Karpas-422 (cell line): ENCODE measurements around the gene KIF25. TPM values are rescaled to one million over a fixed set of nuclear protein-coding genes. Genes with fewer than 3 reads are reported as not detected.
"Not testable (repeated sequence)": the region's sequence is repeated elsewhere in the genome, so short reads cannot be mapped to it uniquely, and the experiment has no call there.

Experiments
- DNase-seq: peaks from one replicate; pipeline ENCODE4 v3.0.0-alpha.2; 2015
- H2AFZ ChIP-seq: fragments of 200-600 bp; sonication (generic); 2 replicates; pipeline ENCODE4 v1.6.1; 2014; ENCODE audit warnings: antibody characterized with exemption, low read length, mixed read lengths
- H3K27ac ChIP-seq: fragments of 200-600 bp; sonication (generic); 2 replicates; pipeline ENCODE4 v1.5.1; 2014; ENCODE audit warnings: mild to moderate bottlenecking, low read length, moderate library complexity
- H3K27me3 ChIP-seq: fragments of 200-600 bp; sonication (generic); 2 replicates; pipeline ENCODE4 v1.6.1; 2014; ENCODE audit warnings: low read length, mixed read lengths
- H3K36me3 ChIP-seq: fragments of 200-600 bp; sonication (generic); 2 replicates; pipeline ENCODE4 v1.6.1; 2014; ENCODE audit warnings: low read length, mixed read lengths; ENCODE audit not compliant: insufficient read depth
- H3K4me1 ChIP-seq: fragments of 200-600 bp; sonication (generic); 2 replicates; pipeline ENCODE4 v1.6.1; 2014; ENCODE audit warnings: mild to moderate bottlenecking, low read length, mixed read lengths
- H3K4me2 ChIP-seq: fragments of 200-600 bp; sonication (generic); 2 replicates; pipeline ENCODE4 v1.6.1; 2014; ENCODE audit warnings: low read length, low read depth, mild to moderate bottlenecking; ENCODE audit not compliant: poor library complexity, severe bottlenecking
- H3K4me3 ChIP-seq: fragments of 200-600 bp; sonication (generic); 2 replicates; pipeline ENCODE4 v1.5.1; 2014; ENCODE audit warnings: mild to moderate bottlenecking, antibody characterized with exemption, low read length, mixed read lengths
- H3K79me2 ChIP-seq: fragments of 200-600 bp; sonication (generic); 2 replicates; pipeline ENCODE4 v1.6.1; 2014; ENCODE audit warnings: mild to moderate bottlenecking, low read length, mixed read lengths
- H3K9ac ChIP-seq: fragments of 200-600 bp; sonication (generic); 2 replicates; pipeline ENCODE4 v1.6.0; 2014; ENCODE audit warnings: low read length
- H3K9me2 ChIP-seq: fragments of 200-600 bp; sonication (generic), shearing (Covaris generic); replicated peaks from 2 replicates; pipeline ENCODE4 v1.6.0; 2014; ENCODE audit warnings: mild to moderate bottlenecking, low read length, moderate library complexity; ENCODE audit not compliant: insufficient read depth
- H3K9me3 ChIP-seq: fragments of 300-700, 200-600 bp; sonication (generic); 2 replicates; pipeline ENCODE4 v1.6.1; 2014; ENCODE audit warnings: low read length, mixed read lengths
- H4K20me1 ChIP-seq: fragments of 200-600 bp; sonication (generic); 2 replicates; pipeline ENCODE4 v1.6.1; 2014; ENCODE audit warnings: mild to moderate bottlenecking, antibody characterized with exemption, low read length, low read depth; ENCODE audit not compliant: insufficient read depth
- total RNA-seq: library from RNA; depleted of rRNA; stranded (reverse); fragments of >200 nt; shearing (Covaris generic); gene quantifications from 2 replicates; pipeline ENCODE4 v1.2.3, GENCODE V29; 2014; ENCODE audit warnings: low replicate concordance

Gene KIF25
- total RNA-seq, 1 experiment from 2014 or later: not detected

DNA sequence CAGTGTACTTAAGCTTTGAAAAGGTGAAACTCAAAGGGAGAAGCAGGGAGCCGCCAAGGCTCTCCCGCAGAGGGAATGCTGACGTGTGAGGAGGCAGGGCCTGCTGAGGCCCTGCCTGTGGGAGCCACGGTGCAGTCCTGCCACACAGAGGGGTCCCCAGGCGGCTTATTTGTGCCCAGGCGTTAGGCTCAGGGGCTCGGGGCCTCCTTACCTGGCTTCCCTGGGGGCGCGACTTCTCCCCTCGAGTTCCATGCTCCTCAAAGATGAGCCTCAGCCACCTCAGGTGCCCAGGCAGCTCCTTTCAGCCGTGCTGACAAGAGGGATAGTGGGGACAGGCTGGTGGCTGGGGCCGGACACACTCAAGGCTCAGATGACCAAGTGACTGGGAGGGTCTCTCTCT is 2.2 kb upstream of the KIF25 start:
- no peak overlapping the region for H3K4me2 ChIP-seq
- H3K27me3 ChIP-seq: no peaks in the 10 kb centered on the region
- DNase-seq: no peak
- no peaks in the 10 kb centered on the region for H4K20me1 ChIP-seq
- no peak overlapping the region for H3K9ac ChIP-seq
- no peaks in the 10 kb centered on the region for H3K4me1 ChIP-seq
- H3K9me2 ChIP-seq: no peaks in the 10 kb centered on the region
- no peak overlapping the region for H3K27ac ChIP-seq
- H3K79me2 ChIP-seq: no peaks in the 10 kb centered on the region
- no peak overlapping the region for H3K4me3 ChIP-seq
- no peaks in the 10 kb centered on the region for H3K9me3 ChIP-seq
- H3K36me3 ChIP-seq: no peaks in the 10 kb centered on the region
- H2AFZ ChIP-seq: no peak overlapping the region

DNA sequence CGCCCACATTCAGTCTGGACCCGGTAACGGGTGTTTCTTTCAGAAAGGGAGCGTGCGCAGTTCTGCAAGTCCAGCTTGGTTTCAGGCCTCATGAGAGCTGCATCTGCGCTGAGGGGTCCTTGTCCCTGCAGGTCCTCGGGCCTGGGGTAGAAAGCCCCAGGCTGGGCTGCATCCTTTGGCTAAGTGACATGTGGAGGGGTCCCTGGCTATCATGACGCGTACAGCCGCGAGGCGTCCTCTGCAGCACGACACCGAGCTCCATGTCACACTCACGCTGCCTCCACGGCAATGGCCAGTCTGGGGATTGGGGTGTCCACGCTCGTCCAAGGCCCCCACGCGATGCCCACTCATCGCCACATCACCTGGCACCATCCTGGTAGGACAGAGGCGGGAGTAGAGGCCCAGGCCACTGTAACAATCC is 1.7 kb upstream of the KIF25 start:
- H3K36me3 ChIP-seq: no peaks in the 10 kb centered on the region
- no peak overlapping the region for H2AFZ ChIP-seq
- no peaks in the 10 kb centered on the region for H3K9me3 ChIP-seq
- H3K4me1 ChIP-seq: no peaks in the 10 kb centered on the region
- no peaks in the 10 kb centered on the region for H3K79me2 ChIP-seq
- no peaks in the 10 kb centered on the region for H3K27me3 ChIP-seq
- no peak overlapping the region for H3K4me3 ChIP-seq
- no peak for DNase-seq
- no peaks in the 10 kb centered on the region for H3K9me2 ChIP-seq
- no peaks in the 10 kb centered on the region for H4K20me1 ChIP-seq
- no peak overlapping the region for H3K27ac ChIP-seq
- H3K4me2 ChIP-seq: no peak overlapping the region
- no peak overlapping the region for H3K9ac ChIP-seq

- H3K4me3 ChIP-seq: no peak overlapping the region
- H3K27ac ChIP-seq: no peak overlapping the region
- no peaks in the 10 kb centered on the region for H3K79me2 ChIP-seq
- H3K36me3 ChIP-seq: no peaks in the 10 kb centered on the region
- H2AFZ ChIP-seq: no peak overlapping the region
- H3K9me3 ChIP-seq: no peaks in the 10 kb centered on the region
- no peak overlapping the region for H3K9ac ChIP-seq
- H3K9me2 ChIP-seq: no peaks in the 10 kb centered on the region
- no peaks in the 10 kb centered on the region for H3K27me3 ChIP-seq
- H4K20me1 ChIP-seq: no peaks in the 10 kb centered on the region
- no peak for DNase-seq
- no peak overlapping the region for H3K4me2 ChIP-seq
- H3K4me1 ChIP-seq: no peaks in the 10 kb centered on the region
Measured at GRCh38 chr6:167996424-167997199, 859 bp upstream of the KIF25 start.

DNA sequence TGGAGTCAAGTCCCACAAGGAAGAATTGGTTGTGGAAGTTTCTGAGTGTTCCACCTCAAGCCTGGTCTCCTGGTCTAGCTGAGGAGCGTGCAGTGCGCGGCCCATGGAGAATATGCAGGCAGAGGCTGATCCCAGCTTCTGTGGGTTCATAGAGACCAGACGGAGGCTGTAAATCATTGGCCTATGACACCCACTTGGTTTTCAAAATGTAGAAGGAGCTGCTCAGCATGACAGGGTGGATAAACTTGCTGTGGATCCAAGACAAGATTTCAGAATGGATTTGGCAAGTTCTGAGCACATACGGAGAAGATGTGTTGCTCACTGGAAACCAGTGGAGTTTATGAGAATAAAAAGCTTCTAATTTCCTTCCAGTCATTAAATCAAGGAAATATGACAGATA is 744 bp downstream of the KIF25 start:
- Histone ChIP-seq H3K36me3 (no peaks in the 10 kb centered on the region), H3K9ac (no peak overlapping the region), H3K9me2 (no peaks in the 10 kb centered on the region), H3K27me3 (no peaks in the 10 kb centered on the region), H2AFZ (no peak overlapping the region), H4K20me1 (no peaks in the 10 kb centered on the region), H3K4me1 (no peaks in the 10 kb centered on the region), H3K9me3 (no peaks in the 10 kb centered on the region), H3K4me3 (no peak overlapping the region), H3K27ac (no peak overlapping the region), H3K79me2 (no peaks in the 10 kb centered on the region), H3K4me2 (no peak overlapping the region)
- no peak for DNase-seq

- no peaks in the 10 kb centered on the region for H3K4me1 ChIP-seq
- H3K79me2 ChIP-seq: no peaks in the 10 kb centered on the region
- H3K4me2 ChIP-seq: no peak overlapping the region
- no peak overlapping the region for H2AFZ ChIP-seq
- H3K27me3 ChIP-seq: no peaks in the 10 kb centered on the region
- no peaks in the 10 kb centered on the region for H4K20me1 ChIP-seq
- DNase-seq: no peak
- H3K9me3 ChIP-seq: no peaks in the 10 kb centered on the region
- no peaks in the 10 kb centered on the region for H3K36me3 ChIP-seq
- H3K4me3 ChIP-seq: no peak overlapping the region
- no peak overlapping the region for H3K27ac ChIP-seq
- H3K9me2 ChIP-seq: no peaks in the 10 kb centered on the region
- no peak overlapping the region for H3K9ac ChIP-seq
Measured at GRCh38 chr6:168000198-168001028, 2.9 kb downstream of the KIF25 start.

- Histone ChIP-seq H2AFZ (no peak overlapping the region), H3K4me1 (no peaks in the 10 kb centered on the region), H3K4me3 (no peak overlapping the region), H3K9me3 (no peaks in the 10 kb centered on the region), H3K9me2 (no peaks in the 10 kb centered on the region), H3K27ac (no peak overlapping the region), H3K4me2 (no peak overlapping the region), H3K79me2 (no peaks in the 10 kb centered on the region), H4K20me1 (no peaks in the 10 kb centered on the region), H3K27me3 (no peaks in the 10 kb centered on the region), H3K9ac (no peak overlapping the region), H3K36me3 (no peaks in the 10 kb centered on the region)
- no peak for DNase-seq
Measured at GRCh38 chr6:168001029-168001332, 3.5 kb downstream of the KIF25 start.

DNA sequence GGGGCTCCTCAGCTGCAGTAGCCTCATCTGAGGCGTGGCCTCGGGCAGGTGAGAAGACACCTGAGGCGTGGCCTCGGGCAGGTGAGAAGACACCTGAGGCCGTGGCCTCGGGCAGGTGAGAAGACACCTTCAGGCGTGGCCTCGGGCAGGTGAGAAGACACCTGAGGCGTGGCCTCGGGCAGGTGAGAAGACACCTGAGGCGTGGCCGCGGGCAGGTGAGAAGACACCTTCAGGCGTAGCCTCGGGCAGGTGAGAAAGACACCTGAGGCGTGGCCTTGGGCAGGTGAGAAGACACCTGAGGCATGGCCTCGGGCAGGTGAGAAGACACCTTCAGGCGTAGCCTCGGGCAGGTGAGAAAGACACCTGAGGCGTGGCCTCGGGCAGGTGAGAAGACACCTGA is 4.0 kb downstream of the KIF25 start:
- H3K4me1 ChIP-seq, H3K9me2 ChIP-seq, H3K9ac ChIP-seq, H3K9me3 ChIP-seq, H3K27ac ChIP-seq, DNase-seq, H3K79me2 ChIP-seq, H2AFZ ChIP-seq, H3K36me3 ChIP-seq, H3K4me3 ChIP-seq, H3K4me2 ChIP-seq, H4K20me1 ChIP-seq, H3K27me3 ChIP-seq: not testable (repeated sequence)

- no peak overlapping the region for H3K4me3 ChIP-seq
- H3K4me1 ChIP-seq: no peaks in the 10 kb centered on the region
- H3K9me3 ChIP-seq: no peaks in the 10 kb centered on the region
- DNase-seq: no peak
- no peak overlapping the region for H2AFZ ChIP-seq
- H3K9ac ChIP-seq: no peak overlapping the region
- no peaks in the 10 kb centered on the region for H3K36me3 ChIP-seq
- H3K4me2 ChIP-seq: no peak overlapping the region
- no peaks in the 10 kb centered on the region for H3K27me3 ChIP-seq
- H3K79me2 ChIP-seq: no peaks in the 10 kb centered on the region
- H4K20me1 ChIP-seq: no peaks in the 10 kb centered on the region
- no peaks in the 10 kb centered on the region for H3K9me2 ChIP-seq
- no peak overlapping the region for H3K27ac ChIP-seq
Measured at GRCh38 chr6:168002804-168003203, 5.3 kb downstream of the KIF25 start.
